Kidney epithelial cell (primary cell): Measurements from ENCODE around the gene SPSB3. TPM values are rescaled to one million over a fixed set of nuclear protein-coding genes. Genes with fewer than 3 reads are reported as not detected.

Experiments
- DNase-seq: peaks from one replicate; pipeline ENCODE4 v3.0.0-alpha.2; 2010; ENCODE audit warnings: low read depth
- H3K27me3 ChIP-seq: 2 replicates; pipeline ENCODE4 v1.6.0; 2011; ENCODE audit warnings: low read length; ENCODE audit not compliant: control insufficient read depth, insufficient read depth
- H3K36me3 ChIP-seq: 2 replicates; pipeline ENCODE4 v1.5.1; 2011; ENCODE audit warnings: low read length; ENCODE audit not compliant: control insufficient read depth, insufficient read depth
- H3K4me3 ChIP-seq: 2 replicates; pipeline ENCODE4 v1.5.1; 2011; ENCODE audit warnings: low read depth, mild to moderate bottlenecking, control low read depth, low read length
- CTCF ChIP-seq: IDR thresholded peaks from 2 replicates; pipeline ENCODE4 v1.5.1; 2011; ENCODE audit warnings: mild to moderate bottlenecking, moderate library complexity, low read length, control low read depth, inconsistent platforms; ENCODE audit not compliant: insufficient read depth, poor library complexity, severe bottlenecking
- total RNA-seq: library from RNA; depleted of rRNA; stranded (reverse); fragments of >200 nt; gene quantifications from 2 replicates; pipeline ENCODE4 v1.2.3, GENCODE V29; 2015

SPSB3 gene
- total RNA-seq, 1 donor from 2014 or later, result 60.6 TPM

- TF ChIP-seq CTCF, result no peak
- H3K4me3 ChIP-seq, result no peak overlapping the region
- DNase-seq, result no peak
- no peaks in the 10 kb centered on the region for H3K27me3 ChIP-seq
- peaks cover 2% of the 10 kb centered on the region for H3K36me3 ChIP-seq
These were observed 13.5 kb downstream of the SPSB3 start for GRCh38 chr16:1768767-1769401.

GRCh38 chr16:1768061-1768766 is 14.2 kb downstream of the SPSB3 start:
- Histone ChIP-seq H3K4me3 (no peak overlapping the region), H3K36me3 (peaks cover 2% of the 10 kb centered on the region), H3K27me3 (no peaks in the 10 kb centered on the region)
- no peak for TF ChIP-seq CTCF
- DNase-seq, result no peak

- no peak for DNase-seq
- H3K36me3 ChIP-seq, result peaks cover 2% of the 10 kb centered on the region
- no peak for TF ChIP-seq CTCF
- H3K4me3 ChIP-seq, result no peak overlapping the region
- no peaks in the 10 kb centered on the region for H3K27me3 ChIP-seq
These were observed 15.0 kb downstream of the SPSB3 start for GRCh38 chr16:1767116-1767994.

- Histone ChIP-seq H3K27me3 (no peaks in the 10 kb centered on the region), H3K4me3 (no peak overlapping the region), H3K36me3 (peaks cover 2% of the 10 kb centered on the region)
- no peak for TF ChIP-seq CTCF
- no peak for DNase-seq
These were observed 15.7 kb downstream of the SPSB3 start for GRCh38 chr16:1766701-1767100.

GRCh38 chr16:1766231-1766630 is 16.1 kb downstream of the SPSB3 start:
- no peak for TF ChIP-seq CTCF
- no peak for DNase-seq
- peaks cover 2% of the 10 kb centered on the region for H3K36me3 ChIP-seq
- H3K4me3 ChIP-seq, result no peak overlapping the region
- H3K27me3 ChIP-seq, result no peaks in the 10 kb centered on the region
